Pancreas (tissue), 10 donors: ENCODE results near the gene LENG8. TPM values are rescaled to one million over a fixed set of nuclear protein-coding genes. Genes with fewer than 3 reads are reported as not detected.

Experiments
- ATAC-seq, 4 donors: fragments of 200-7000 bp; cut with Tn5 transposase; one replicate each; pipeline versions ENCODE4 v1.8.0 to v1.9.1; 2020; ENCODE audit warnings: mild to moderate bottlenecking in 4 of 4, moderate library complexity in 4 of 4
- DNase-seq, 6 donors: peaks; one replicate each; pipeline ENCODE4 v3.0.0-alpha.2; 2020
- FAIRE-seq: peaks from 2 replicates; lab custom pipeline; 2012; peaks lifted over from hg19 to GRCh38; lab: Jason Lieb, UNC
- H3K27ac ChIP-seq, 4 donors: fragments of 200-600 bp; sonication (generic); 1 replicate in 3 of 4; 2 replicates in 1 of 4; pipeline versions ENCODE4 v1.5.0 to v1.8.0; 2020
- H3K27me3 ChIP-seq, 4 donors: fragments of 200-600 bp; one replicate each; pipeline ENCODE4 v1.8.0; 2021
- H3K36me3 ChIP-seq, 3 donors: fragments of 200-600 bp; sonication (generic) in 1 of 3; one replicate each; pipeline versions ENCODE4 v1.5.0 to v1.8.0; 2020 to 2021
- H3K4me1 ChIP-seq, 3 donors: fragments of 200-600 bp; one replicate each; pipeline ENCODE4 v1.8.0; 2021
- H3K4me3 ChIP-seq, 4 donors: fragments of 200-600 bp; sonication (generic) in 2 of 4; one replicate each; pipeline versions ENCODE4 v1.5.0 to v1.8.0; 2020 to 2021
- H3K9me3 ChIP-seq, 4 donors: fragments of 200-600 bp; one replicate each; pipeline ENCODE4 v1.8.0; 2021
- CTCF ChIP-seq, 4 donors: fragments of 200-600 bp; sonication (generic) in 3 of 4; IDR thresholded peaks; one replicate each; pipeline versions ENCODE4 v1.5.0 to v1.8.0; 2021; ENCODE audit warnings: antibody characterized with exemption in 4 of 4
- WGBS, 2 donors: extraction: QIAGEN DNeasy Blood & Tissue Kit; methylation state at CpG; one replicate each; pipeline ENCODE4 v1.1.7; 2013; 5-methylcytosine and 5-hydroxymethylcytosine counted together
- intact Hi-C, 3 donors: fragments of 100-400 bp; cut with DNase I; formaldehyde crosslinking; loops; one replicate each; pipeline versions ENCODE4 v1.11.1 to v1.14.2; 2022
- polyA plus RNA-seq, 2 donors: library from polyadenylated mRNA; stranded (reverse); fragments of 200-250 nt; gene quantifications; one replicate each; pipeline ENCODE4 v1.2.3, GENCODE V29; 2013
- total RNA-seq, 6 donors: library from RNA; stranded (reverse); fragmentation: NEBNext Ultra II Directional in 4 of 6; extraction: Animal tissue kit (Norgen Biotek cat#: 25700) in 4 of 6; gene quantifications; one replicate each; pipeline versions ENCODE4 v1.2.1 to v1.2.4, GENCODE V29; 2021 to 2023
- donor health status: healthy with polysubstance abuse.
- donor health status: DM: no; HTN: no; CAD: no; lungs with moderate emphysema.
- donor health status: DM: no; HTN: no; CAD: no.
- donor health status: control.
- donor health status: control.
- donor health status: Bipolar disorder and iron deficiency.
- donor health status: DM: yes; HTN: yes; CAD: no.
- donor health status: DM: no; HTN: no; CAD: no.
- donor health status: DM: no; HTN: no; CAD: no.
- donor health status: DM: yes; HTN: yes; CAD: no.

The LENG8 gene
- total and polyA plus RNA-seq, 8 donors, result 64.8 to 657 (median 142) TPM

GRCh38 chr19:54431255-54431838 lies 17.7 kb upstream of the LENG8 start:
- peak; percentile 60 to 73 (median 70) for ATAC-seq
- no peak for FAIRE-seq
- peak; percentile 88 to 98 (median 91) for DNase-seq
- intact Hi-C loops, result no loop called here
- H3K9me3 ChIP-seq, result no peaks in the 10 kb centered on the region
- no peak for TF ChIP-seq CTCF (IDR thresholded peaks at IDR 0.05)
- peak overlapping the region in 2 of 4 donors; percentile 16 to 23 for H3K4me3 ChIP-seq
- peaks cover 14 to 21% (median 17%) of the 10 kb centered on the region in 3 donors for H3K4me1 ChIP-seq
- no peaks in the 10 kb centered on the region for H3K36me3 ChIP-seq
- H3K27ac ChIP-seq, result peak overlapping the region; percentile 53 to 78 (median 76)
- no peaks in the 10 kb centered on the region for H3K27me3 ChIP-seq
- 3 to 7% methylated on average over 11 of the region's 11 CpGs for WGBS, 2 donors

- Histone ChIP-seq H3K9me3 (no peaks in the 10 kb centered on the region), H3K27me3 (no peaks in the 10 kb centered on the region), H3K36me3 (no peaks in the 10 kb centered on the region), H3K27ac (peak overlapping the region; percentile 53 to 78 (median 76)), H3K4me1 (peaks cover 14 to 21% (median 17%) of the 10 kb centered on the region in 3 donors), H3K4me3 (no peak overlapping the region)
- 42 to 45% methylated on average over 10 of the region's 10 CpGs for WGBS, 2 donors
- peak in 2 of 4 donors; percentile 1 to 3 for ATAC-seq
- no peak for FAIRE-seq
- intact Hi-C loops, result no loop called here
- TF ChIP-seq CTCF (IDR thresholded peaks at IDR 0.05), result no peak
- DNase-seq, result no peak
Observed at GRCh38 chr19:54432144-54432738, 16.8 kb upstream of the LENG8 start.

GRCh38 chr19:54433697-54434096 lies 15.3 kb upstream of the LENG8 start:
- Histone ChIP-seq H3K9me3 (no peaks in the 10 kb centered on the region), H3K27me3 (no peaks in the 10 kb centered on the region), H3K4me3 (no peak overlapping the region), H3K36me3 (no peaks in the 10 kb centered on the region), H3K27ac (no peak overlapping the region), H3K4me1 (peaks cover 14 to 22% (median 17%) of the 10 kb centered on the region in 3 donors)
- intact Hi-C loops, result no loop called here
- ATAC-seq (no peak), DNase-seq (no peak), FAIRE-seq (no peak)
- WGBS, 2 donors, result 86 to 95% methylated on average over 5 of the region's 5 CpGs
- no peak for TF ChIP-seq CTCF (IDR thresholded peaks at IDR 0.05)

- H3K4me1 ChIP-seq, result peaks cover 14 to 28% (median 22%) of the 10 kb centered on the region in 3 donors
- intact Hi-C loops, result no loop called here
- 36 to 39% methylated on average over 23 of the region's 23 CpGs for WGBS, 2 donors
- no peak for FAIRE-seq
- H3K9me3 ChIP-seq, result no peaks in the 10 kb centered on the region
- peak in 2 of 6 donors; percentile 45 to 84 for DNase-seq
- no peak overlapping the region for H3K4me3 ChIP-seq
- H3K36me3 ChIP-seq, result no peaks in the 10 kb centered on the region
- H3K27ac ChIP-seq, result peak overlapping the region in 1 of 4 donors; percentile 1
- ATAC-seq, result peak in 1 of 4 donors; percentile 0
- no peaks in the 10 kb centered on the region for H3K27me3 ChIP-seq
- TF ChIP-seq CTCF (IDR thresholded peaks at IDR 0.05), result no peak
Observed at GRCh38 chr19:54434112-54434872, 14.7 kb upstream of the LENG8 start.
